Cardiac fibroblast (primary cell): Measurements from ENCODE around the gene COX11.

Experiments used
- DNase-seq, 2 donors: peaks; one replicate each; pipeline versions ENCODE4 v3.0.0 to v3.0.0-alpha.2; 2010; ENCODE audit warnings: low read depth in 2 of 2
- H3K4me3 ChIP-seq, 2 donors: replicated peaks in 1 of 2; 1 replicate in 1 of 2; 2 replicates in 1 of 2; pipeline ENCODE4 v1.5.1; 2011; ENCODE audit warnings: low read depth in 2 of 2, low read length in 2 of 2, mild to moderate bottlenecking in 2 of 2, moderate library complexity in 1 of 2
- CTCF ChIP-seq: IDR thresholded peaks from one replicate; pipeline ENCODE4 v1.5.1; 2011; ENCODE audit warnings: low read depth, mild to moderate bottlenecking, low read length, inconsistent platforms

Gene COX11

DNA sequence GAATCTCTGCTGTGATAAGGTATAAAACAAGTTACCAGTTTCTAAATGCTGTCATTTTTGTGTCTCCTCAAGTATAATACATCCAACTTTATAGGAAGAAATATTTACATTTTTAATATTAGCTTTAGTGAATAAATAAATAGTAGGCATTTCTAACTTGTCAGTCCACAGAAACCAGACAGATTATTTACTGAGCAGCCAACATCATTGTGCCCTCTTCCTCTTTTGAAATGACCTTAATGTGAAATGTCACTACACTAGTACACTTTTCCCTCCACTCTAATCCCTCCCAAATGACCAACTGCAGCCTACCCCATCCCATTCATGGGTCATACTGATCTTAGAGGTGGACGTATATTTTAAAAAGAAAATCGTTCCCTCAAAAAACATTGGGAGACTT lies 9.3 kb upstream of the COX11 start:
- no peak for TF ChIP-seq CTCF
- no peak for DNase-seq
- no peak overlapping the region for H3K4me3 ChIP-seq

- TF ChIP-seq CTCF, result no peak
- no peak for DNase-seq
- H3K4me3 ChIP-seq, result no peak overlapping the region
These were observed 7.9 kb upstream of the COX11 start for GRCh38 chr17:54976316-54976715.

GRCh38 chr17:54974759-54975158 lies 6.3 kb upstream of the COX11 start:
- no peak for DNase-seq
- no peak overlapping the region for H3K4me3 ChIP-seq
- TF ChIP-seq CTCF, result no peak

- peak in 1 of 2 donors; percentile 5 for DNase-seq
- H3K4me3 ChIP-seq, result no peak overlapping the region
- TF ChIP-seq CTCF, result no peak
These were observed 4.1 kb upstream of the COX11 start for GRCh38 chr17:54972406-54973138.

DNA sequence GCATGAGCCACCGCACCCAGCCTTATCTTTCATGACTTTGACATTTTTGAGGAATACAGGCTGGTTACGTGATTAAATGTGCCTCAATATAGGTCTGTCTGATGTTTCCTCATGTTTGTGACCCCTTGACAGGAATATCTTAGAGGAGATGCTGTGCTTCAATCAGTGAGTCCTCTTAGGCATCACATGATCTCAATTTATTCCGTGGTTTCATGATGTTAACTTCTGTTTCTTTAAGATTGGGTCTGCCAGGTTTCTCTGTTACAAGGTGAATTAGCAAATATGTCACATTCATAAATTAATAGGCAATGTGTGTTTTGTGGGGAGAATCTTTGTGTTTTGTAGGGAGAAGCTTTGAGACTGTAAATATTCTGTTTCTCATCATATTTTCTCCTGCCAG lies 3.4 kb upstream of the COX11 start:
- no peak for DNase-seq
- H3K4me3 ChIP-seq, result no peak overlapping the region
- no peak for TF ChIP-seq CTCF

DNA sequence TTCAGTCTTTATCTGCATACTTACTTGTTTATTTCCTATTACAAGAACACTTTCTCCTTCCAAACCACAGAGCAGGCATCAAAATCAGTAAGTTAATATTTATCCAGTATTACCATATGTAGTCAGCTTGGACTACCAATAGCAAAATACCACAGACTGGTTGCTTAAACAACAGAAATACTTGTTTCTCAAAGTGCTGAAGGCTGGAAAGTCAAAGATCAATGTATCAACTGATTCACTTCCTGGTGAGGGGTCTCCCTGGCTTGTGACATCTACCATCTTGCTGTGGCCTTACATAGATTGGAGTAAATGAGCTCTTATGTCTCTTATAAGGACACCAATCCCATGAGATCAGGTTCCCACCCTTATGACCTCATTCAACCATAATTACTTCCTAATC lies 2.7 kb upstream of the COX11 start:
- TF ChIP-seq CTCF, result no peak
- DNase-seq, result no peak
- no peak overlapping the region for H3K4me3 ChIP-seq
